Heart left ventricle (tissue), 16 donors: ENCODE data around the gene SMARCA2. TPM values are rescaled to one million over a fixed set of nuclear protein-coding genes. Genes with fewer than 3 reads are reported as not detected.

Experiments
- ATAC-seq, 4 donors: fragments of 200-7000 bp; cut with Tn5 transposase; one replicate each; pipeline ENCODE4 v1.9.1; 2020 to 2022; ENCODE audit warnings: moderate library complexity in 4 of 4, mild to moderate bottlenecking in 3 of 4, moderate number of reproducible peaks in 1 of 4
- DNase-seq, 5 donors: peaks; one replicate each; pipeline ENCODE4 v3.0.0-alpha.2; 2020
- H3K27ac ChIP-seq, 12 donors: fragments of 200-600 bp; sonication (generic) in 4 of 12; one replicate each; pipeline versions ENCODE4 v1.5.0 to v1.8.0; 2016 to 2022; ENCODE audit warnings: mild to moderate bottlenecking in 2 of 12
- H3K27me3 ChIP-seq, 9 donors: fragments of 200-600 bp; sonication (generic) in 2 of 9; one replicate each; pipeline versions ENCODE4 v1.5.1 to v1.8.0; 2016 to 2022; ENCODE audit warnings: mild to moderate bottlenecking in 3 of 9
- H3K36me3 ChIP-seq, 9 donors: fragments of 200-600 bp; sonication (generic) in 2 of 9; one replicate each; pipeline versions ENCODE4 v1.5.0 to v1.8.0; 2018 to 2022; ENCODE audit warnings: mild to moderate bottlenecking in 2 of 9
- H3K4me1 ChIP-seq, 12 donors: fragments of 200-600 bp; sonication (generic) in 4 of 12; one replicate each; pipeline versions ENCODE4 v1.5.0 to v1.8.0; 2016 to 2022; ENCODE audit warnings: mild to moderate bottlenecking in 3 of 12
- H3K4me3 ChIP-seq, 12 donors: fragments of 200-600 bp; sonication (generic) in 4 of 12; one replicate each; pipeline versions ENCODE4 v1.5.0 to v1.8.0; 2017 to 2022; ENCODE audit warnings: mild to moderate bottlenecking in 9 of 12, moderate library complexity in 4 of 12
- H3K9me3 ChIP-seq, 12 donors: fragments of 200-600 bp; sonication (generic) in 4 of 12; one replicate each; pipeline versions ENCODE4 v1.5.0 to v1.8.0; 2016 to 2022; ENCODE audit warnings: mild to moderate bottlenecking in 1 of 12
- CTCF ChIP-seq, 12 donors: fragments of 200-600 bp; sonication (generic) in 4 of 12; IDR thresholded peaks; one replicate each; pipeline versions ENCODE4 v1.5.0 to v1.8.0; 2018 to 2022; ENCODE audit warnings: antibody characterized with exemption in 12 of 12, mild to moderate bottlenecking in 5 of 12
- POLR2A ChIP-seq, 2 donors: fragments of 450-650 bp; IDR thresholded peaks; one replicate each; pipeline ENCODE4 v1.6.1; 2017; ENCODE audit warnings: antibody characterized with exemption in 2 of 2, mild to moderate bottlenecking in 2 of 2, moderate library complexity in 2 of 2
- WGBS, 4 donors: extraction: QIAGEN DNeasy Blood & Tissue Kit in 2 of 4; methylation state at CpG; one replicate each; pipeline versions ENCODE4 v1.1.5 to v1.1.7; 2013 to 2018; 5-methylcytosine and 5-hydroxymethylcytosine counted together
- intact Hi-C, 10 donors: fragments of 100-400 bp; cut with DNase I; formaldehyde crosslinking; loops; one replicate each; pipeline versions ENCODE4 v1.11.1 to v1.14.2; 2022
- polyA plus RNA-seq, 2 donors: library from polyadenylated mRNA; stranded (reverse); fragments of 200-250 nt; gene quantifications; one replicate each; pipeline ENCODE4 v1.2.3, GENCODE V29; 2013
- total RNA-seq, 9 donors: library from RNA; depleted of rRNA in 2 of 9; stranded (reverse); fragments of >200 nt in 2 of 9; fragmentation: NEBNext Ultra II Directional in 3 of 9; extraction: Animal tissue kit (Norgen Biotek cat#: 25700) in 3 of 9; gene quantifications; one replicate each; pipeline versions ENCODE4 v1.1.0 to v1.2.4, GENCODE V29; 2016 to 2023
- donor health status: ischemic (EF 13 %, LVEDD 7.1; RV severe dilation, severe dysfunction).
- donor health status: healthy with polysubstance abuse.
- donor health status: DM: no; HTN: yes; CAD: no.
- donor health status: DM: no; HTN: no; CAD: no.
- donor health status: ischemic (EF 25% LVEDD 6.9; RV normal size, moderate dysfunction).
- donor health status: ischemic (EF 25% LVEDD 5.7; RV mildly dilated, moderate dysfunction).
- donor health status: healthy.
- donor health status: DM: yes; HTN: yes; CAD: no.
- donor health status: ischemic (EF 35%, LVEDD 5.7; RV mildly dilated, moderate dysfunction).
- donor health status: nonischemic (EF 11% LVEDD 7.7; RV severe dilation, severe dysfunction).
- donor health status: DM: yes; HTN: yes; CAD: no.
- donor health status: PGD.
- donor health status: ischemic (EF 29% LVEDD 5.4; RV normal size, mild dysfunction).
- donor health status: nonischemic (EF 23%, LVEDD 6.1; RV moderate dilation, normal function).

Gene SMARCA2
- total and polyA plus RNA-seq, 11 donors = 29.3 to 149 (median 103) TPM

- TF ChIP-seq CTCF (IDR thresholded peaks at IDR 0.05) (no peak), POLR2A (IDR thresholded peaks at IDR 0.05) (no peak)
- H3K4me3 ChIP-seq = no peak overlapping the region
- intact Hi-C loops = loop anchor here in 3 of 10 donors (10.0 kb wide), 3 partner anchors 90 to 500 kb away; no protein-coding TSS in a partner anchor
- peak overlapping the region in 4 of 12 donors; percentile 23 to 45 (median 26) for H3K27ac ChIP-seq
- H3K27me3 ChIP-seq = no peaks in the 10 kb centered on the region
- H3K36me3 ChIP-seq = no peaks in the 10 kb centered on the region
- H3K9me3 ChIP-seq = no peaks in the 10 kb centered on the region
- DNase-seq (peak in 2 of 5 donors; percentile 29 to 54), ATAC-seq (peak; percentile 73 to 86 (median 79))
- 41 to 56% (median 47%) methylated on average over 5 of the region's 5 CpGs for WGBS, 4 donors
- H3K4me1 ChIP-seq = peaks cover 0 to 30% (median 5%) of the 10 kb centered on the region in 12 donors
These were observed 219.3 kb downstream of the SMARCA2 start for GRCh38 chr9:2234371-2234893.

GRCh38 chr9:2235623-2236022 lies 220.5 kb downstream of the SMARCA2 start:
- TF ChIP-seq CTCF (IDR thresholded peaks at IDR 0.05) = no peak
- no peak for TF ChIP-seq POLR2A (IDR thresholded peaks at IDR 0.05)
- DNase-seq (no peak), ATAC-seq (no peak)
- H3K9me3 ChIP-seq = no peaks in the 10 kb centered on the region
- intact Hi-C loops = loop anchor here in 3 of 10 donors (10.0 kb wide), 3 partner anchors 91 to 499 kb away; no protein-coding TSS in a partner anchor
- H3K36me3 ChIP-seq = no peaks in the 10 kb centered on the region
- no peak overlapping the region for H3K4me3 ChIP-seq
- peaks cover 0 to 23% (median 1%) of the 10 kb centered on the region in 12 donors for H3K4me1 ChIP-seq
- H3K27ac ChIP-seq = no peak overlapping the region
- no peaks in the 10 kb centered on the region for H3K27me3 ChIP-seq
- 89 to 96% (median 93%) methylated on average over 5 of the region's 5 CpGs for WGBS, 4 donors

GRCh38 chr9:2236850-2237249 lies 221.7 kb downstream of the SMARCA2 start:
- H3K4me3 ChIP-seq = no peak overlapping the region
- peaks cover 0 to 28% (median 1%) of the 10 kb centered on the region in 12 donors for H3K4me1 ChIP-seq
- no peaks in the 10 kb centered on the region for H3K9me3 ChIP-seq
- DNase-seq = no peak
- ATAC-seq = no peak
- no peaks in the 10 kb centered on the region for H3K27me3 ChIP-seq
- WGBS, 4 donors = 86 to 90% (median 88%) methylated on average over 3 of the region's 3 CpGs
- intact Hi-C loops = loop anchor here in 3 of 10 donors (10.0 kb wide), 3 partner anchors 92 to 498 kb away; no protein-coding TSS in a partner anchor
- TF ChIP-seq CTCF (IDR thresholded peaks at IDR 0.05) (no peak), POLR2A (IDR thresholded peaks at IDR 0.05) (no peak)
- H3K27ac ChIP-seq = no peak overlapping the region
- no peaks in the 10 kb centered on the region for H3K36me3 ChIP-seq

- intact Hi-C loops = loop anchor here in 5 of 10 donors (5.0 to 10.0 kb wide), 7 partner anchors 79 to 603 kb away; partner anchors contain the start of genes VLDLR (in 2 of the 5) and PUM3 (in 1 of the 5)
- 9 to 20% (median 15%) methylated on average over 7 to 15 of the region's 15 CpGs for WGBS, 4 donors
These were observed 226.3 kb downstream of the SMARCA2 start for GRCh38 chr9:2241461-2241835.

More at GRCh38 chr9:2241461-2241835, 226.3 kb downstream of the SMARCA2 start:
- peak overlapping the region; percentile 37 to 67 (median 57) for H3K4me3 ChIP-seq
- peaks cover 0 to 20% (median 6%) of the 10 kb centered on the region in 12 donors for H3K4me1 ChIP-seq
- H3K27me3 ChIP-seq = no peaks in the 10 kb centered on the region
- peak; percentile 22 to 69 (median 46) for ATAC-seq
- H3K9me3 ChIP-seq = peaks cover 0 to 13% (median 0%) of the 10 kb centered on the region in 12 donors
- DNase-seq = peak in 4 of 5 donors; percentile 23 to 59 (median 55)
- H3K27ac ChIP-seq = peak overlapping the region in 10 of 12 donors; percentile 0 to 77 (median 66)
- no peaks in the 10 kb centered on the region for H3K36me3 ChIP-seq
- no peak for TF ChIP-seq POLR2A (IDR thresholded peaks at IDR 0.05)
- TF ChIP-seq CTCF (IDR thresholded peaks at IDR 0.05) = peak in 10 of 12 donors; percentile 8 to 47 (median 28)
